Measurements from ENCODE around the gene PCDH15. TPM values are rescaled to one million over a fixed set of nuclear protein-coding genes. Genes with fewer than 3 reads are reported as not detected.
A peak's percentile ranks its signal among the peaks of the same experiment; 100 is the strongest.

PCDH15 gene
- total and polyA plus RNA-seq, 2 of the 8 experiments (the other 6 are each of a cell fraction or from before 2014, with no cell fraction given) = 0.11 TPM; not detected in 1

DNA sequence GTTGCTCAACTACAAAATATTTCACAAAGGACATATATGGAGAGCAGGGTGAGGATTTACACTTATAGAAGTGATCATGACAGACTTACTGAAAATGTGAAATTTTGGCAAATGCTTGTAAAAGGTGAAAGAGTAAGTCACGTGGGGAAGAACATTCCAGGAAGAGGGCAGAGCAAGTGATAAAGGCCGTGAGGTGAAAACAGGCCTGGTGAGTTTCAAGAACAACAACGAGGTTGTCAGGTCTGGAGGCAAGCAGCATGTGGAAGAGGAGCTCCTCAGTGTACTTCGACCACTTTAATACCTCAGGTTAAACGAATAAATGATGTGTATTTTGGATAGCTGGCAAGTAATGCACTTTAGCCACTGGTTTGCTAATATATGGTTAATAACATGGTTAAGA is 706.7 kb downstream of the PCDH15 start:
- H3K27me3 ChIP-seq (replicated peaks in 1 of 4; ENCODE audit: control insufficient read depth in 3 of 4, extremely low read depth in 1 of 4, insufficient read depth in 3 of 4, low read length in 3 of 4) = no peaks in the 10 kb centered on the region
- no peaks in the 10 kb centered on the region for H3K36me3 ChIP-seq (ENCODE audit: control insufficient read depth in 2 of 4, insufficient read depth in 4 of 4, low read length in 3 of 4)
- peak overlapping the region; percentile 94 for H2AFZ ChIP-seq (ENCODE audit: low read length)
- TF ChIP-seq SUZ12 (IDR thresholded peaks at IDR 0.05; ENCODE audit: low read length) (no peak), FOSL1 (IDR thresholded peaks at IDR 0.05; ENCODE audit: insufficient read depth, low read depth, low read length) (no peak), NANOG (IDR thresholded peaks at IDR 0.05; ENCODE audit: insufficient read depth, low read depth, low read length, poor library complexity, severe bottlenecking) (no peak), CTBP2 (IDR thresholded peaks at IDR 0.05; ENCODE audit: borderline replicate concordance, insufficient read depth, insufficient read length, low read length) (no peak), RNF2 (IDR thresholded peaks at IDR 0.05; ENCODE audit: borderline replicate concordance, low read depth, low read length, missing control alignments, poor library complexity, severe bottlenecking) (no peak), KDM1A (IDR thresholded peaks at IDR 0.05; ENCODE audit: borderline replicate concordance, low read length) (no peak), GTF2F1 (IDR thresholded peaks at IDR 0.05; ENCODE audit: borderline replicate concordance, low read depth, low read length) (no peak), CBX8 (IDR thresholded peaks at IDR 0.05; ENCODE audit: borderline replicate concordance, low read depth, low read length) (no peak), RXRA (IDR thresholded peaks at IDR 0.05; ENCODE audit: insufficient read depth, low read depth, low read length) (no peak), TBP (IDR thresholded peaks at IDR 0.05; ENCODE audit: low read depth, low read length) (no peak), RBBP5 (IDR thresholded peaks at IDR 0.05; ENCODE audit: borderline replicate concordance, low read depth, low read length) (no peak), POU5F1 (IDR thresholded peaks at IDR 0.05; ENCODE audit: low read depth, low read length) (no peak), CBX5 (IDR thresholded peaks at IDR 0.05; ENCODE audit: low read depth, low read length) (no peak), PHF8 (conservative IDR thresholded peaks at IDR 0.05; ENCODE audit: low read depth, low read length) (no peak)
- H2BK12ac ChIP-seq (ENCODE audit: low read depth, low read length) = no peak overlapping the region
- H4K5ac ChIP-seq (ENCODE audit: insufficient read length, low read depth, low read length) = no peak overlapping the region
- H2BK5ac ChIP-seq (ENCODE audit: low read depth, low read length) = no peak overlapping the region
- no peaks in the 10 kb centered on the region for H3K4me1 ChIP-seq (replicated peaks in 1 of 4; ENCODE audit: control insufficient read depth in 3 of 4, insufficient read depth in 4 of 4, low read length in 3 of 4)
- H4K20me1 ChIP-seq (replicated peaks in 1 of 2; ENCODE audit: control insufficient read depth in 1 of 2, insufficient read depth in 2 of 2, low read length in 2 of 2) = no peaks in the 10 kb centered on the region
- no peak overlapping the region for H2BK120ac ChIP-seq (replicated peaks; ENCODE audit: low read depth, low read length)
- no peak overlapping the region for H3K9ac ChIP-seq (replicated peaks in 1 of 4; ENCODE audit: extremely low read depth in 1 of 4, low read depth in 3 of 4, low read length in 3 of 4)
- H3K23ac ChIP-seq (ENCODE audit: insufficient read length) = no peak overlapping the region
- no peak overlapping the region for H3K14ac ChIP-seq (ENCODE audit: insufficient read length)
- H2AK5ac ChIP-seq (ENCODE audit: low read depth, low read length) = no peak overlapping the region
- H3K4me2 ChIP-seq (ENCODE audit: insufficient read depth in 1 of 2, low read depth in 2 of 2, low read length in 2 of 2) = no peak overlapping the region
- H2BK20ac ChIP-seq (ENCODE audit: low read length) = no peak overlapping the region
- FAIRE-seq (peak; percentile 24), DNase-seq (ENCODE audit: low read depth in 1 of 2, low spot score in 2 of 2) (no peak)
- ChIA-PET POLR2A (ENCODE audit: partially characterized antibody) (no interaction called here), CTCF (ENCODE audit: partially characterized antibody) (interaction anchor here (1.2 kb wide), 1 partner anchor 33 kb away, joined by 3 read pairs; no protein-coding TSS in a partner anchor)
- no peak overlapping the region for H2BK15ac ChIP-seq (ENCODE audit: low read length)
- H3K79me1 ChIP-seq (ENCODE audit: low read depth, low read length) = no peaks in the 10 kb centered on the region
- no peaks in the 10 kb centered on the region; the same call in 1 of the 2 replicates for H3K23me2 ChIP-seq (ENCODE audit: low read depth, low read length)
- H3K79me2 ChIP-seq (ENCODE audit: control insufficient read depth in 1 of 2, insufficient read depth in 2 of 2, low read length in 2 of 2) = no peaks in the 10 kb centered on the region
- no peak overlapping the region for H4K8ac ChIP-seq (ENCODE audit: extremely low read depth, insufficient read depth, low read length)
- no peaks in the 10 kb centered on the region; a peak in 1 of 4 replicates for H3K9me3 ChIP-seq (ENCODE audit: insufficient read depth in 2 of 2, low read depth in 1 of 2, low read length in 1 of 2)
- no peak overlapping the region for H3K56ac ChIP-seq (replicated peaks; ENCODE audit: insufficient read length, low read depth, low read length)
- H3K4ac ChIP-seq (replicated peaks; ENCODE audit: insufficient read length, low read depth, low read length) = no peak overlapping the region
- 77% methylated on average over 5 of the region's 5 CpGs; no CpG with 5 or more reads in 1 of the 2 experiments for WGBS, 2 experiments (ENCODE audit: extremely low coverage in 1 of 2, insufficient coverage in 1 of 2, insufficient read length in 1 of 2, insufficient replicate concordance in 2 of 2, low coverage in 1 of 2, low lambda C conversion rate in 2 of 2, missing lambda C conversion rate in 1 of 2)
- H3K18ac ChIP-seq (ENCODE audit: extremely low read depth, low read length) = no peak overlapping the region
- H4K91ac ChIP-seq (replicated peaks; ENCODE audit: insufficient read length, low read length) = no peak overlapping the region
- H3K27ac ChIP-seq (ENCODE audit: low read depth, low read length) = no peak overlapping the region
- no peak overlapping the region for H3K4me3 ChIP-seq (ENCODE audit: extremely low read depth in 1 of 4, insufficient read depth in 2 of 4, low read depth in 3 of 4, low read length in 4 of 4)
